HCT116 (cell line): ENCODE measurements around the gene APP. TPM values are rescaled to one million over a fixed set of nuclear protein-coding genes. Genes with fewer than 3 reads are reported as not detected.

Experiments
- ATAC-seq: fragments of 200-7000 bp; cut with Tn5 transposase; 2 replicates; pipeline ENCODE4 v1.9.1; 2020; ENCODE audit warnings: mild to moderate bottlenecking, moderate library complexity
- BruUV-seq: library from RNA; stranded (reverse); fragments of 400-500 nt; replicated peaks from 2 replicates; lab custom pipeline; 2021; lab: Mats Ljungman, UMichigan
- CTCF ChIA-PET: fragments of 300-600 bp; sonication (Branson Sonifier 250); formaldehyde crosslinking; loops from one replicate; lab custom pipeline; 2021; ENCODE audit warnings: antibody characterized with exemption; lab: Charles Lee
- POLR2A ChIA-PET: fragments of 300-600, 350-600 bp; sonication (Branson Sonifier 250); formaldehyde crosslinking; loops from one replicate; lab custom pipeline; 2021; ENCODE audit warnings: antibody characterized with exemption; lab: Charles Lee
- RAD21 ChIA-PET, 2 experiments: fragments of 300-600 bp; sonication (Branson Sonifier 250); formaldehyde crosslinking; loops; one replicate each; lab custom pipeline; 2023; ENCODE audit warnings: low total read pairs in 2 of 2; ENCODE audit not compliant: uncharacterized antibody in 2 of 2, unreplicated experiment in 2 of 2, low non-redundant PET in 1 of 2; lab: Charles Lee
- DNase-seq: peaks from one replicate; pipeline ENCODE4 v3.0.0-alpha.2; 2010; ENCODE audit warnings: low read depth, low spot score
- H2AFZ ChIP-seq: fragments of 200-600 bp; shearing (Covaris generic), sonication (generic); 2 replicates; pipeline ENCODE4 v1.6.1; 2017; ENCODE audit warnings: low read depth, mixed run types, mixed read lengths, antibody characterized with exemption, low read length; ENCODE audit not compliant: poor library complexity, severe bottlenecking
- H3K27ac ChIP-seq: 2 replicates; pipeline ENCODE4 v1.5.1; 2012; ENCODE audit warnings: low read depth, low read length
- H3K27me3 ChIP-seq: fragments of 200-600 bp; sonication (generic); 2 replicates; pipeline ENCODE4 v1.6.1; 2016; ENCODE audit warnings: mixed run types, low read length, mixed read lengths; ENCODE audit not compliant: insufficient read depth
- H3K36me3 ChIP-seq, 2 experiments: fragments of 200-500 bp in 1 of 2; fragments of 200-600 bp in 1 of 2; sonication (Bioruptor generic) in 1 of 2; sonication (generic) in 1 of 2; 2 replicates each; pipeline versions ENCODE4 v1.5.1 to v1.6.1; 2014 to 2016; ENCODE audit warnings: low read length in 2 of 2, inconsistent platforms in 1 of 2, mixed read lengths in 1 of 2, mixed run types in 1 of 2; ENCODE audit not compliant: insufficient read depth in 2 of 2, control insufficient read depth in 1 of 2
- H3K4me1 ChIP-seq, 2 experiments: fragments of 200-600 bp in 1 of 2; sonication (generic) in 1 of 2; 2 replicates each; pipeline versions ENCODE4 v1.5.1 to v1.6.1; 2012 to 2017; ENCODE audit warnings: low read length in 2 of 2, inconsistent platforms in 1 of 2, mild to moderate bottlenecking in 1 of 2, mixed read lengths in 1 of 2, mixed run types in 1 of 2, moderate library complexity in 1 of 2; ENCODE audit not compliant: insufficient read depth in 2 of 2, control insufficient read depth in 1 of 2
- H3K4me2 ChIP-seq: fragments of 200-600 bp; sonication (generic); 2 replicates; pipeline ENCODE4 v1.6.1; 2017; ENCODE audit warnings: mixed run types, low read length, mixed read lengths
- H3K4me3 ChIP-seq, 2 experiments: fragments of 200-600 bp in 1 of 2; sonication (generic) in 1 of 2; replicated peaks in 1 of 2; 2 replicates each; pipeline ENCODE4 v1.5.1; 2011 to 2016; ENCODE audit warnings: low read length in 2 of 2, control low read depth in 1 of 2, low read depth in 1 of 2, mild to moderate bottlenecking in 1 of 2, mixed read lengths in 1 of 2, mixed run types in 1 of 2
- H3K79me2 ChIP-seq: fragments of 200-600 bp; sonication (generic); 2 replicates; pipeline ENCODE4 v1.6.1; 2017; ENCODE audit warnings: mild to moderate bottlenecking, mixed run types, low read length, moderate library complexity, mixed read lengths; ENCODE audit not compliant: insufficient read depth
- H3K9ac ChIP-seq: fragments of 200-600 bp; sonication (generic); 2 replicates; pipeline ENCODE4 v1.6.1; 2016; ENCODE audit warnings: low read length, mixed read lengths
- H3K9me2 ChIP-seq: fragments of 200-600 bp; sonication (generic), shearing (Covaris generic); 2 replicates; pipeline ENCODE4 v1.6.1; 2017; ENCODE audit warnings: mixed run types, mild to moderate bottlenecking, moderate library complexity; ENCODE audit not compliant: insufficient read depth
- H3K9me3 ChIP-seq, 2 experiments: fragments of 200-500 bp in 1 of 2; fragments of 200-600 bp in 1 of 2; sonication (Bioruptor generic) in 1 of 2; sonication (generic) in 1 of 2; 2 replicates each; pipeline ENCODE4 v1.6.1; 2014 to 2017; ENCODE audit warnings: low read length in 2 of 2, mixed read lengths in 2 of 2, inconsistent platforms in 1 of 2, low read depth in 1 of 2, mild to moderate bottlenecking in 1 of 2, mixed run types in 1 of 2, moderate library complexity in 1 of 2; ENCODE audit not compliant: control insufficient read depth in 1 of 2, insufficient read depth in 1 of 2
- H4K20me1 ChIP-seq: fragments of 200-600 bp; sonication (generic), shearing (Covaris generic); 2 replicates; pipeline ENCODE4 v1.6.1; 2017; ENCODE audit warnings: mixed run types, mild to moderate bottlenecking, moderate library complexity; ENCODE audit not compliant: insufficient read depth
- CBX3 ChIP-seq: IDR thresholded peaks from 2 replicates; pipeline ENCODE4 v1.6.1; 2012; ENCODE audit warnings: low read depth
- CEBPB ChIP-seq: IDR thresholded peaks from 2 replicates; pipeline ENCODE4 v1.6.1; 2012; ENCODE audit warnings: low read depth
- EGR1 ChIP-seq: IDR thresholded peaks from 2 replicates; pipeline ENCODE4 v1.6.1; 2012; ENCODE audit warnings: low read depth
- EZH2 ChIP-seq: fragments of 200-600 bp; sonication (generic); IDR thresholded peaks from 2 replicates; pipeline ENCODE4 v1.6.1; 2017; ENCODE audit warnings: antibody characterized with exemption, mixed run types
- FOSL1 ChIP-seq: IDR thresholded peaks from 2 replicates; pipeline ENCODE4 v1.6.1; 2012; ENCODE audit warnings: low read depth
- JUND ChIP-seq: IDR thresholded peaks from 2 replicates; pipeline ENCODE4 v1.6.1; 2012
- MAX ChIP-seq: IDR thresholded peaks from 2 replicates; pipeline ENCODE4 v1.6.1; 2012
- REST ChIP-seq: IDR thresholded peaks from 2 replicates; pipeline ENCODE4 v1.6.1; 2012; ENCODE audit warnings: low read depth
- SIN3A ChIP-seq: IDR thresholded peaks from 2 replicates; pipeline ENCODE4 v1.6.1; 2012; ENCODE audit warnings: low read depth
- SP1 ChIP-seq: IDR thresholded peaks from 2 replicates; pipeline ENCODE4 v1.6.1; 2012; ENCODE audit warnings: low read depth
- SRF ChIP-seq: IDR thresholded peaks from 2 replicates; pipeline ENCODE4 v1.6.1; 2012; ENCODE audit warnings: low read depth
- YY1 ChIP-seq: IDR thresholded peaks from 2 replicates; pipeline ENCODE4 v1.6.1; 2011; ENCODE audit warnings: low read length, low read depth, moderate library complexity, mild to moderate bottlenecking; ENCODE audit not compliant: insufficient replicate concordance; ENCODE audit errors: extremely low read depth
- ZNF274 ChIP-seq: fragments of 200-500 bp; sonication (Bioruptor generic); IDR thresholded peaks from 2 replicates; pipeline ENCODE4 v1.6.1; 2014; ENCODE audit warnings: mild to moderate bottlenecking, low read depth, low read length, inconsistent platforms
- intact Hi-C: fragments of 100-400 bp; cut with micrococcal nuclease; formaldehyde crosslinking; loops from 2 replicates; pipeline ENCODE4 v1.10.0; 2022
- total RNA-seq: library from RNA; stranded (reverse); gene quantifications from one replicate; pipeline ENCODE4 v1.2.1, GENCODE V29; 2021; ENCODE audit not compliant: unreplicated experiment

Gene APP
- total RNA-seq, 1 experiment from 2014 or later: 267 TPM

DNA sequence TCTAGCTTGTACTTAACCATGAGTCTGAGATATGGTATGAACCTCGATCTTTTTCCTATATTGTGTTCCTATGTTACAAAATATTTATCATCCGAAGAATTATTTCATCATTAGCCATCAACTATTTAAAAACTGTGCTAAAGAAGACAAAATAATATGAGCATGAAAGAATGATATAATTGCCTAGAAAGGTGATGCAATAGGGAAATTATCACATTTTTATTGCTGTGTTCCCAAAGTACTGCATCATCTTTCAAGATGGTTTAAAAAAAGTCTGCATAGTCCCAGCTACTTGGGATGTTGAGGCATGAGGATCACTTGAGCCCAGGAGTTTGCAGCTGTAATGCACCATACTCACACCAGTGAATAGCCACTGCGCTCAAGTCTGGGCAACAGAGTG, 126.7 kb downstream of the APP start:
- Histone ChIP-seq H2AFZ (no peak overlapping the region), H3K36me3 (no peaks in the 10 kb centered on the region), H3K4me2 (no peak overlapping the region), H3K4me1 (no peaks in the 10 kb centered on the region), H3K4me3 (no peak overlapping the region), H4K20me1 (peaks cover 8% of the 10 kb centered on the region; the same call in 1 of the 2 replicates), H3K27me3 (no peaks in the 10 kb centered on the region), H3K79me2 (peaks cover 31% of the 10 kb centered on the region), H3K9me2 (no peaks in the 10 kb centered on the region), H3K9ac (no peak overlapping the region)
- ATAC-seq (no peak), DNase-seq (no peak)
- RAD21 ChIA-PET: no interaction called here
- POLR2A ChIA-PET: no interaction called here
- intact Hi-C loops: no loop called here
- no peak for TF ChIP-seq SRF
- TF ChIP-seq, all 23 proteins: peak for 0
- CTCF ChIA-PET: no interaction called here
- BruUV-seq: no TSS peak
- no peaks in the 10 kb centered on the region for H3K9me3 ChIP-seq
- H3K27ac ChIP-seq: no peak overlapping the region

- peaks cover 13% of the 10 kb centered on the region; the same call in 1 of the 2 replicates for H4K20me1 ChIP-seq
- H3K4me3 ChIP-seq: no peak overlapping the region
- intact Hi-C loops: no loop called here
- no peaks in the 10 kb centered on the region for H3K4me1 ChIP-seq
- no peaks in the 10 kb centered on the region for H3K9me3 ChIP-seq
- DNase-seq (no peak), ATAC-seq (no peak)
- H3K36me3 ChIP-seq: no peaks in the 10 kb centered on the region
- ChIA-PET CTCF (interaction anchor here (1.2 kb wide), 1 partner anchor 10 kb away, joined by 4 read pairs; no protein-coding TSS in a partner anchor), POLR2A (no interaction called here), RAD21 (no interaction called here)
- H3K27me3 ChIP-seq: no peaks in the 10 kb centered on the region
- H2AFZ ChIP-seq: no peak overlapping the region
- TF ChIP-seq ZNF274 (no peak), CBX3 (no peak), CEBPB (no peak), JUND (no peak), EGR1 (no peak), FOSL1 (no peak), SIN3A (no peak), EZH2 (no peak), SP1 (no peak), YY1 (no peak), MAX (no peak), REST (no peak)
- no TSS peak for BruUV-seq
- H3K9ac ChIP-seq: no peak overlapping the region
- no peaks in the 10 kb centered on the region for H3K9me2 ChIP-seq
- no peak overlapping the region for H3K27ac ChIP-seq
- H3K4me2 ChIP-seq: no peak overlapping the region
- H3K79me2 ChIP-seq: peaks cover 39% of the 10 kb centered on the region
Observed at GRCh38 chr21:26042181-26042876, 128.2 kb downstream of the APP start.
